GM23248 (cell line): ENCODE data around the gene KRTAP5-9.

Source experiments
- EZH2 ChIP-seq: fragments of 200-600 bp; sonication (generic); IDR thresholded peaks from 2 replicates; pipeline ENCODE4 v1.6.1; 2018; ENCODE audit warnings: antibody characterized with exemption, mild to moderate bottlenecking; ENCODE audit not compliant: insufficient read depth, poor library complexity, severe bottlenecking
- EZH2phosphoT487 ChIP-seq: fragments of 200-600 bp; sonication (generic); IDR thresholded peaks from 2 replicates; pipeline ENCODE4 v1.6.1; 2018; ENCODE audit warnings: antibody characterized with exemption, moderate library complexity, mild to moderate bottlenecking, low read depth; ENCODE audit not compliant: insufficient read depth

DNA sequence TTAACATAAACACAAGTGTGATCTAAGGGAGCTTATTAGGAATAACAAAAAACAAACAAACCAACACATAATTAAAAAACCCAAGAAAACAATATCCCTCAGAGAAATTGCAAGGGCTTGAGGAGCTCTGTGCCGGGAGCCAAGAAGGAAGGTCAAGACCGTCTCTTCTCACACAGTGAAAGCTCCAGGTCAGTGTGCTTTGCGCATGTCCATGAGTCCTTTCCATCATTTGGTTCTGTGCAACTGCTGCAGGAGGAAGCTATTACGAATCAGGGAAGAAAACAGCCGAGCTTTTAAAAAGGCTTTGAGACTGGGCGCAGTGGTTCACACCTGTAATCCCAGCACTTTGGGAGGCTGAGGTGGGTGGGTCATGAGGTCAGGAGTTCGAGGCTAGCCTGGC is 5.8 kb upstream of the KRTAP5-9 start:
- TF ChIP-seq EZH2 (no peak), EZH2phosphoT487 (no peak)
